ENCODE results near the gene C1orf210. TPM values are rescaled to one million over a fixed set of nuclear protein-coding genes. Genes with fewer than 3 reads are reported as not detected.

C1orf210 gene
- total RNA-seq, 6 donors from 2014 or later, result 12.5 to 38.3 (median 27.1) TPM

- peaks cover 0 to 10% (median 0%) of the 10 kb centered on the region in 4 donors for H3K36me3 ChIP-seq
- DNase-seq (peak in 1 of 2 donors; percentile 10), ATAC-seq (ENCODE audit: low FRiP score in 2 of 2) (no peak)
- H3K4me3 ChIP-seq, result no peak overlapping the region
- H3K27ac ChIP-seq, result no peak overlapping the region
- no peak for TF ChIP-seq POLR2AphosphoS5 (IDR thresholded peaks at IDR 0.05)
- TF ChIP-seq EP300 (IDR thresholded peaks at IDR 0.05), result no peak
- no peak for TF ChIP-seq CTCF (IDR thresholded peaks at IDR 0.05)
- TF ChIP-seq POLR2A (IDR thresholded peaks at IDR 0.05), result no peak
- H3K27me3 ChIP-seq, result no peaks in the 10 kb centered on the region
- WGBS, 2 donors, result 86 to 90% methylated on average over 7 of the region's 7 CpGs
- H3K9me3 ChIP-seq, result no peaks in the 10 kb centered on the region
- H3K4me1 ChIP-seq, result peaks cover 8 to 42% (median 24%) of the 10 kb centered on the region in 4 donors
Measured at GRCh38 chr1:43277116-43277876, 8.1 kb downstream of the C1orf210 start.

- TF ChIP-seq POLR2A (IDR thresholded peaks at IDR 0.05), result no peak
- TF ChIP-seq EP300 (IDR thresholded peaks at IDR 0.05), result no peak
- no peak for TF ChIP-seq CTCF (IDR thresholded peaks at IDR 0.05)
- TF ChIP-seq POLR2AphosphoS5 (IDR thresholded peaks at IDR 0.05), result no peak
- Histone ChIP-seq H3K27me3 (no peaks in the 10 kb centered on the region), H3K36me3 (peaks cover 0 to 12% (median 0%) of the 10 kb centered on the region in 4 donors), H3K27ac (no peak overlapping the region), H3K4me3 (no peak overlapping the region), H3K9me3 (no peaks in the 10 kb centered on the region), H3K4me1 (peaks cover 8 to 42% (median 25%) of the 10 kb centered on the region in 4 donors)
- DNase-seq (peak in 1 of 2 donors; percentile 3), ATAC-seq (ENCODE audit: low FRiP score in 2 of 2) (no peak)
- 68 to 69% methylated on average over 7 of the region's 7 CpGs for WGBS, 2 donors
Measured at GRCh38 chr1:43276673-43277072, 8.7 kb downstream of the C1orf210 start.

GRCh38 chr1:43275826-43276620, 9.4 kb downstream of the C1orf210 start:
- H3K27ac ChIP-seq, result no peak overlapping the region

GRCh38 chr1:43274804-43275180, 10.6 kb downstream of the C1orf210 start:
- H3K4me1 ChIP-seq, result peaks cover 19 to 48% (median 32%) of the 10 kb centered on the region in 4 donors
- no peaks in the 10 kb centered on the region for H3K27me3 ChIP-seq
- H3K9me3 ChIP-seq, result no peaks in the 10 kb centered on the region
- WGBS, 2 donors, result 75 to 83% methylated on average over 8 of the region's 8 CpGs
- ATAC-seq (ENCODE audit: low FRiP score in 2 of 2) (no peak), DNase-seq (no peak)
- peaks cover 0 to 12% (median 0%) of the 10 kb centered on the region in 4 donors for H3K36me3 ChIP-seq
- H3K27ac ChIP-seq, result peak overlapping the region; percentile 36 to 64 (median 44)
- no peak overlapping the region for H3K4me3 ChIP-seq
- TF ChIP-seq EP300 (IDR thresholded peaks at IDR 0.05) (no peak), CTCF (IDR thresholded peaks at IDR 0.05) (no peak), POLR2A (IDR thresholded peaks at IDR 0.05) (no peak), POLR2AphosphoS5 (IDR thresholded peaks at IDR 0.05) (no peak)

More at GRCh38 chr1:43275826-43276620, 9.4 kb downstream of the C1orf210 start:
- 84 to 94% methylated on average over 10 to 12 of the region's 12 CpGs for WGBS, 2 donors
- Histone ChIP-seq H3K27me3 (no peaks in the 10 kb centered on the region), H3K36me3 (peaks cover 0 to 12% (median 0%) of the 10 kb centered on the region in 4 donors), H3K4me1 (peaks cover 13 to 43% (median 29%) of the 10 kb centered on the region in 4 donors), H3K9me3 (no peaks in the 10 kb centered on the region), H3K4me3 (no peak overlapping the region)
- TF ChIP-seq CTCF (IDR thresholded peaks at IDR 0.05) (no peak), POLR2AphosphoS5 (IDR thresholded peaks at IDR 0.05) (no peak), POLR2A (IDR thresholded peaks at IDR 0.05) (no peak), EP300 (IDR thresholded peaks at IDR 0.05) (no peak)
- DNase-seq (peak in 1 of 2 donors; percentile 1), ATAC-seq (ENCODE audit: low FRiP score in 2 of 2) (no peak)
